Spleen (tissue), 11 donors: ENCODE measurements around the gene SCAF11. TPM values are rescaled to one million over a fixed set of nuclear protein-coding genes. Genes with fewer than 3 reads are reported as not detected.

Source experiments
- DNase-seq: peaks from one replicate; pipeline ENCODE4 v3.0.0-alpha.2; 2020
- H3K27ac ChIP-seq, 8 donors: fragments of 200-600 bp; sonication (generic) in 7 of 8; 1 replicate in 4 of 8; 2 replicates in 4 of 8; pipeline versions ENCODE4 v1.5.0 to v1.8.0; 2016 to 2021; ENCODE audit warnings: inconsistent platforms in 4 of 8, mild to moderate bottlenecking in 4 of 8, moderate library complexity in 1 of 8
- H3K27me3 ChIP-seq, 7 donors: fragments of 200-600 bp; sonication (generic) in 6 of 7; replicated peaks in 1 of 7; 1 replicate in 4 of 7; 2 replicates in 3 of 7; pipeline versions ENCODE4 v1.5.0 to v1.8.0; 2016 to 2021; ENCODE audit warnings: inconsistent platforms in 3 of 7, mild to moderate bottlenecking in 1 of 7
- H3K36me3 ChIP-seq, 6 donors: fragments of 200-600 bp; sonication (generic) in 5 of 6; 1 replicate in 4 of 6; 2 replicates in 2 of 6; pipeline versions ENCODE4 v1.5.0 to v1.8.0; 2016 to 2021; ENCODE audit warnings: inconsistent platforms in 2 of 6
- H3K4me1 ChIP-seq, 6 donors: fragments of 200-600 bp; sonication (generic) in 5 of 6; 1 replicate in 3 of 6; 2 replicates in 3 of 6; pipeline versions ENCODE4 v1.5.0 to v1.8.0; 2016 to 2021; ENCODE audit warnings: inconsistent platforms in 3 of 6
- H3K4me3 ChIP-seq, 8 donors: fragments of 200-600 bp; sonication (generic) in 7 of 8; 1 replicate in 4 of 8; 2 replicates in 4 of 8; pipeline versions ENCODE4 v1.5.0 to v1.8.0; 2016 to 2021; ENCODE audit warnings: inconsistent platforms in 4 of 8, mild to moderate bottlenecking in 4 of 8, moderate library complexity in 2 of 8
- H3K9me3 ChIP-seq, 8 donors: fragments of 200-600 bp; sonication (generic) in 7 of 8; 1 replicate in 4 of 8; 2 replicates in 4 of 8; pipeline versions ENCODE4 v1.5.0 to v1.8.0; 2016 to 2021; ENCODE audit warnings: inconsistent platforms in 4 of 8
- CTCF ChIP-seq, 11 experiments: fragments of 200-600 bp in 7 of 11; fragments of 450-650 bp in 4 of 11; sonication (generic) in 4 of 11; IDR thresholded peaks in 8 of 11; conservative IDR thresholded peaks in 3 of 11; 1 replicate in 7 of 11; 2 replicates in 4 of 11; pipeline versions ENCODE4 v1.4.0 to v1.8.0; 2016 to 2021; ENCODE audit warnings: antibody characterized with exemption in 11 of 11, inconsistent platforms in 4 of 11, mild to moderate bottlenecking in 1 of 11
- POLR2A ChIP-seq, 3 donors: fragments of 450-650 bp; IDR thresholded peaks; one replicate each; pipeline ENCODE4 v1.5.1; 2017; ENCODE audit warnings: antibody characterized with exemption in 3 of 3, mild to moderate bottlenecking in 1 of 3
- POLR2AphosphoS5 ChIP-seq, 3 donors: sonication (generic); formaldehyde crosslinking; IDR thresholded peaks; one replicate each; pipeline ENCODE4 v1.5.1; 2017; ENCODE audit warnings: antibody characterized with exemption in 3 of 3
- WGBS, 5 donors: extraction: QIAGEN DNeasy Blood & Tissue Kit in 3 of 5; methylation state at CpG; one replicate each; pipeline versions ENCODE4 v1.1.5 to v1.1.7; 2013 to 2018; 5-methylcytosine and 5-hydroxymethylcytosine counted together
- intact Hi-C: fragments of 100-400 bp; cut with DNase I; formaldehyde crosslinking; loops from one replicate; pipeline ENCODE4 v1.15.0; 2023; ENCODE audit warnings: low total_unique reads
- polyA plus RNA-seq, 3 donors: library from polyadenylated mRNA; stranded (reverse); fragments of 200-250 nt; gene quantifications; one replicate each; pipeline ENCODE4 v1.2.1, GENCODE V29; 2013
- total RNA-seq, 7 donors: library from RNA; depleted of rRNA in 3 of 7; stranded (reverse); fragments of >200 nt in 3 of 7; fragmentation: NEBNext Ultra II Directional in 4 of 7; extraction: Animal tissue kit (Norgen Biotek cat#: 25700) in 4 of 7; gene quantifications; one replicate each; pipeline versions ENCODE4 v1.1.0 to v1.2.1, GENCODE V29; 2016 to 2021
- donor health status: healthy with polysubstance abuse.
- donor health status: DM: no; HTN: no; CAD: no; lungs with moderate emphysema.
- donor health status: DM: no; HTN: no; CAD: no.
- donor health status: Bipolar disorder and iron deficiency.
- donor health status: healthy.
- donor health status: DM: no; HTN: no; CAD: no.
- donor health status: DM: yes; HTN: yes; CAD: no.

SCAF11 gene
- total and polyA plus RNA-seq, 10 donors = 30.0 to 249 (median 170) TPM

GRCh38 chr12:45928309-45928708 is 62.1 kb downstream of the SCAF11 start:
- H3K9me3 ChIP-seq = no peaks in the 10 kb centered on the region

GRCh38 chr12:45918818-45919217 is 71.6 kb downstream of the SCAF11 start:
- intact Hi-C loops = no loop called here
- 86 to 98% (median 90%) methylated on average over 3 of the region's 3 CpGs for WGBS, 5 donors
- Histone ChIP-seq H3K9me3 (peaks cover 0 to 9% (median 0%) of the 10 kb centered on the region in 8 donors), H3K4me3 (no peak overlapping the region), H3K27ac (no peak overlapping the region), H3K4me1 (no peaks in the 10 kb centered on the region), H3K27me3 (no peaks in the 10 kb centered on the region), H3K36me3 (peaks cover 3 to 72% (median 49%) of the 10 kb centered on the region in 6 donors)
- DNase-seq = no peak
- TF ChIP-seq CTCF (IDR thresholded peaks at IDR 0.05 in 8 of 11, conservative IDR thresholded peaks at IDR 0.05 in 3 of 11) (no peak), POLR2A (IDR thresholded peaks at IDR 0.05) (no peak), POLR2AphosphoS5 (IDR thresholded peaks at IDR 0.05) (no peak)

More at GRCh38 chr12:45928309-45928708, 62.1 kb downstream of the SCAF11 start:
- TF ChIP-seq POLR2AphosphoS5 (IDR thresholded peaks at IDR 0.05) (no peak), POLR2A (IDR thresholded peaks at IDR 0.05) (no peak), CTCF (IDR thresholded peaks at IDR 0.05 in 8 of 11, conservative IDR thresholded peaks at IDR 0.05 in 3 of 11) (no peak)
- H3K4me3 ChIP-seq = no peak overlapping the region
- WGBS, 5 donors = 74 to 88% (median 80%) methylated on average over 2 of the region's 2 CpGs
- H3K4me1 ChIP-seq = no peaks in the 10 kb centered on the region
- no peak for DNase-seq
- H3K27me3 ChIP-seq = no peaks in the 10 kb centered on the region
- H3K27ac ChIP-seq = peak overlapping the region in 1 of 8 donors; percentile 17
- intact Hi-C loops = no loop called here
- H3K36me3 ChIP-seq = peaks cover 0 to 100% (median 94%) of the 10 kb centered on the region in 6 donors

- H3K27me3 ChIP-seq = no peaks in the 10 kb centered on the region
- H3K4me3 ChIP-seq = no peak overlapping the region
- no peak for DNase-seq
- TF ChIP-seq CTCF (IDR thresholded peaks at IDR 0.05 in 8 of 11, conservative IDR thresholded peaks at IDR 0.05 in 3 of 11) = no peak
- no peak for TF ChIP-seq POLR2A (IDR thresholded peaks at IDR 0.05)
- TF ChIP-seq POLR2AphosphoS5 (IDR thresholded peaks at IDR 0.05) = peak in 1 of 3 donors; percentile 28
- H3K27ac ChIP-seq = no peak overlapping the region
- intact Hi-C loops = no loop called here
- H3K4me1 ChIP-seq = peaks cover 0 to 7% (median 0%) of the 10 kb centered on the region in 6 donors
- peaks cover 0 to 37% (median 18%) of the 10 kb centered on the region in 6 donors for H3K36me3 ChIP-seq
- 84 to 94% (median 85%) methylated on average over 2 of the region's 2 CpGs for WGBS, 5 donors
- H3K9me3 ChIP-seq = peaks cover 0 to 9% (median 0%) of the 10 kb centered on the region in 8 donors
These were observed 75.0 kb downstream of the SCAF11 start for GRCh38 chr12:45915405-45915804.

GRCh38 chr12:45914090-45914489 is 76.3 kb downstream of the SCAF11 start:
- Histone ChIP-seq H3K9me3 (peaks cover 0 to 9% (median 0%) of the 10 kb centered on the region in 8 donors), H3K36me3 (peaks cover 0 to 28% (median 12%) of the 10 kb centered on the region in 6 donors), H3K4me1 (peaks cover 0 to 7% (median 0%) of the 10 kb centered on the region in 6 donors), H3K27me3 (no peaks in the 10 kb centered on the region), H3K4me3 (no peak overlapping the region), H3K27ac (no peak overlapping the region)
- 57 to 75% (median 71%) methylated on average over 1 of the region's 1 CpG for WGBS, 5 donors
- TF ChIP-seq POLR2AphosphoS5 (IDR thresholded peaks at IDR 0.05) (peak in 1 of 3 donors; percentile 14), CTCF (IDR thresholded peaks at IDR 0.05 in 8 of 11, conservative IDR thresholded peaks at IDR 0.05 in 3 of 11) (no peak), POLR2A (IDR thresholded peaks at IDR 0.05) (no peak)
- intact Hi-C loops = no loop called here
- no peak for DNase-seq
